ENCODE results near the gene HEPACAM.

- TF ChIP-seq ISL1 (CRISPR knock-in tag; IDR thresholded peaks at IDR 0.05) (no peak), SNAI2 (CRISPR knock-in tag; IDR thresholded peaks at IDR 0.05) (no peak), CSRNP3 (CRISPR knock-in tag; IDR thresholded peaks at IDR 0.05) (no peak)
- TF ChIP-seq, protein P1, sequence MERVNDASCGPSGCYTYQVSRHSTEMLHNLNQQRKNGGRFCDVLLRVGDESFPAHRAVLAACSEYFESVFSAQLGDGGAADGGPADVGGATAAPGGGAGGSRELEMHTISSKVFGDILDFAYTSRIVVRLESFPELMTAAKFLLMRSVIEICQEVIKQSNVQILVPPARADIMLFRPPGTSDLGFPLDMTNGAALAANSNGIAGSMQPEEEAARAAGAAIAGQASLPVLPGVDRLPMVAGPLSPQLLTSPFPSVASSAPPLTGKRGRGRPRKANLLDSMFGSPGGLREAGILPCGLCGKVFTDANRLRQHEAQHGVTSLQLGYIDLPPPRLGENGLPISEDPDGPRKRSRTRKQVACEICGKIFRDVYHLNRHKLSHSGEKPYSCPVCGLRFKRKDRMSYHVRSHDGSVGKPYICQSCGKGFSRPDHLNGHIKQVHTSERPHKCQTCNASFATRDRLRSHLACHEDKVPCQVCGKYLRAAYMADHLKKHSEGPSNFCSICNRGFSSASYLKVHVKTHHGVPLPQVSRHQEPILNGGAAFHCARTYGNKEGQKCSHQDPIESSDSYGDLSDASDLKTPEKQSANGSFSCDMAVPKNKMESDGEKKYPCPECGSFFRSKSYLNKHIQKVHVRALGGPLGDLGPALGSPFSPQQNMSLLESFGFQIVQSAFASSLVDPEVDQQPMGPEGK (CRISPR knock-in tag; IDR thresholded peaks at IDR 0.05; ENCODE audit: borderline replicate concordance) = no peak
These were observed 63.6 kb downstream of the HEPACAM start for GRCh38 chr11:124872280-124872679.
